NCI-H774 (cell line): ENCODE data around the gene S100PBP.
"Not testable (repeated sequence)": the region's sequence is repeated elsewhere in the genome, so short reads cannot be mapped to it uniquely, and the experiment has no call there.

Source experiments
- DNase-seq: peaks from one replicate; lab custom pipeline; 2025; lab: John Stamatoyannopoulos, UW

S100PBP gene

DNA sequence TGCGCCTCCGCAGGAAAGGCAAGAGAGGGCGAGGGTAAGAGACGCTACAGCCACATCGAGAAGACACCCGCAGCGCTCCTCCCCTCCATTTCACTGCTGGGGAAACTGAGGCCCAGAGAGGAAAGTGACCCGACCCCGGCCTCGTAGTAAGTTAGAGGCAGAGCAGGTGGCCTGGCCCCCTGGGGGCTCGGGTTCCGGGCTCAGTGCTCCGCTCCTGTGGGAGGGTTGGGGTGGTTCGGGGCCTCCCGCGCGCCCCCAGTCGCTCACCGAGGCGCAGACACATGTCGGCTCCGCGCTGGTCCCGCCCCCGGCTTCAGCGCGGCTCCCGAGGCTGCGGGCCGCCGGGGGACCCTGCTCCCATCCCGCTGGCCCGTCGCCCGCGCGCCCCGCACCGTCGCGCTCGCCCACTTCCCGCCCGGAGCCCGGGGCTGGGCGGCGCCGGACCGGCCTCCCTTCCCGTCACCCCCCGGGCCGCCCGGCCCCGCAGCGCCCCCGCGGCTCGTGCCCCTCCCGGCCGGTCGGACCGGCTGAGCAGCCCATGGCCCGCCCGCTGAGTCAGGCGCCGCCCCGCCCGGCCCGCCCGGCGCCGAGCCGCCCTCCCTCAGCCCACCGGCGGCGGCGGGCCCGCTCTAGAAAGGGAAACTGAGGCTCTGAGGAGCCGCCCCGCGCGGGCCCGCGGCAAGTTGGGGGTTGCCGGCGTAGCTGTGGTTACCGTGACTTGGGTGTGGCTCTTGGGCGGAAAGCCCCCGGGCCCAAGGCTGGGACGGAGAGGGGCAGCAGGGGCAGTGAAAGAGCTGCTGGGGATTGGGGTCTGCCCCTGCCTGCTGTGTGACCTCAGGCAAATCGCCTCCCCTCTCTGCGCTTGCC, 83.7 kb downstream of the S100PBP start, which contains the start of gene TMEM54:
Gene TMEM54, minus strand, starts transcription at position 434 of the 867 bp plus-strand sequence. Its CDS starts 151 bp downstream, at position 283.
- peak; percentile 73 for DNase-seq

DNA sequence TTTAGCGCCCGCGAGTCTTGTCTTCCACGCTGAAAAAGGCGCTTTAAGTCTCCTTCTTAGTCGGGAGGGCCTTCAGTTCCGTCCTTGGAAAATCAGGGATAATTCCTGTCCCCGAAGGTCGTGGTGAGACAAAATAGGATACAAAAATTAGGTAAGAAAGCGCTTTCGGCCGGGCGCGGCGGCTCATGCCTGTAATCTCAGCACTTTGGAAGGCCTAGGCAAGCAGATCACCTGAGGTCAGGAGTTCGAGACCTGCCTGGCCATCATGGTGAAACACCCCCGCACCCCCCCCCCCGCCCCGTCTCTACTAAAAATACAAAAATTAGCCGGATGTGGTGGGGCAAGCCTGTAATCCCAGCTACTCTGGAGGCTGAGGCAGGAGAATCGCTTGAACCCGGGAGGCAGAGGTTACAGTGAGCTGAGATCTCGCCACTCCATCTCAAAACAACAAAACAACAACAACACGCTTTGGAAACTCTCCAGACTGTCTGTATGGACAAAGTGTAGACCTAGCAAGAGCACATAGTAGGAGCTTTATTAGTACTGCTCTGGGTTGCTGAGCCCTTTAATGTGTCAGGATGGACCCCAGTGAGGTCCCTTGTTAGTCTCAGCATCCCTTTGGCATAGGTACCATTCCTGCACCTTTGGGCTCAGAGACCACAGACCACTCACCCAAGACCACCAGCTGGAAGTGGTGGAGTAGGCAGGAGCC, 84.5 kb downstream of the S100PBP start:
- no peak for DNase-seq

DNA sequence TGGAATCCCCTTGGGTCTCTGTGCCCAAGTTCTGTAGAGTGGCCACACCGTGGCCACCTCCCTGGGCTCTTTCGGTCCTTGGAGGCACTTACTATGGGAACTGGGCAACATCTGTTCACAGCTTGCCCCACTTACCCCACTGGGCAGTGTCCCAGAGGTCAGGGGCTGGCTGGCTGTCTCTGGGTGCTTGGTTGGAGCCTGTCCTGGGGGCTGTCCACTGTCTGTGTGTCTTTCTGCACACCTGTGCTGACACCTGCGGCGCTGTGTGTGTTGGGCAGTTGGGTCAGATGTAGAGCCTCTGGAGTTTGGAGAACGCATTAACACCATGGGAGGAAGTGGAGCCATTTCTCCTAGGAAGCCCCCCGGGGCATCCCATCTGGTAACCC, 85.1 kb downstream of the S100PBP start:
- no peak for DNase-seq

DNA sequence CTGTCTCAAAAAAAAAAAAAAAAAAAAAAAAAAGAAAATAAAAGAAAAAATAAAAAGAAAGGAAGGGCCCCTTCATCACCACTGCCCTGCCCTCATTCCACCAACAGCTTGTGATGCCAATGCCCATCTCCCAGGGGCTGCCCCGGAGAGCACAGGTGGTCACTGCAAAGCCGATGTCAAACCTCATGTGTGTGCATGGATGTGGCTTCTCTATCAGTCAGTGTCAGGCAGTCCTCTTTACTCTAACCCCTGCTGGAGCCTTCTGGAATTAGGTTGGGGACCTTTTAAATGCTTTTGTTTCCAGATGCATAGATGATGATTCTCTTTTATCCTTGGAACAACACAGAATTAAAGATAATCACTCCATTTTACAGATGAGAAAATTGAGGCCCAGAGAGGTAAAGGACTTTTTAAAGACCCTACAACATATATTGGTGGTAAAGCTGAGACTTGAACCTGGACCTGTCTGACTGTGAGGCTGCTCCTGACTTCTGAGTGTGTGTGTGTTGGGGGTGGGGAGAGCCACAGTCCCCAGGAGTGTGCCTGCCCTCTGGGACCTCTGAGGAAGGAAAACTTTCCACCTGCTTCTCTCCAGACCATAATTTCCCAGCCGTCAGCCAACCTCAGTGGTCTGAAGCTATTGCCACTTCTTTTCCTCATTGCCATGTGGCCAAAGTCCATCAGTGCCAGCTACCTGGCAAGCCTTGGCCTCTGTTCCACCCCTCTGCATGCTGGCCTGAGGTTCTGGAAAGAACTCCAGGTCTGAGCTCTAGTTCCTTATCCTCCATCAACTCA, 86.7 kb downstream of the S100PBP start:
- DNase-seq, result no peak

GRCh38 chr1:32904797-32905196, 87.3 kb downstream of the S100PBP start:
- no peak for DNase-seq

DNA sequence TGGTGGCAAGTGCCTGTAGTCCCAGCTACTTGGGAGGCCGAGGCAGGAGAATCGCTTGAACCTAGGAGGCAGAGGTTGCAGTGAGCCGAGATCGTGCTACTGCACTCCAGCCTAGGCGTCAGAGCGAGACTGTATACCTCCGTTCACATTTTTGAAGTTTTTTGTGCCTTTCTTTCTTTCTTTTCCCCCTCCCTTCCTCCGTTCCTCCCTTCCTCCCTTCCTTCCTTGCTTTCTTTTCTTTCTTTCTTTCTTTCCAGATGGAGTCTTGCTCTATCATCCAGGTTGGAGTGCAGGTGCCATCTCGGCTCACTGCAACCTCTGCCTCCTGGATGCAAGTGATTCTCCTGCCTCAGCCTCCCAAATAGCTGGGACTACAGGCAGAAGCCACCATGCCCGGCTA, 88.1 kb downstream of the S100PBP start:
- DNase-seq, result not testable (repeated sequence)

GRCh38 chr1:32906654-32907053, 89.2 kb downstream of the S100PBP start:
- no peak for DNase-seq

DNA sequence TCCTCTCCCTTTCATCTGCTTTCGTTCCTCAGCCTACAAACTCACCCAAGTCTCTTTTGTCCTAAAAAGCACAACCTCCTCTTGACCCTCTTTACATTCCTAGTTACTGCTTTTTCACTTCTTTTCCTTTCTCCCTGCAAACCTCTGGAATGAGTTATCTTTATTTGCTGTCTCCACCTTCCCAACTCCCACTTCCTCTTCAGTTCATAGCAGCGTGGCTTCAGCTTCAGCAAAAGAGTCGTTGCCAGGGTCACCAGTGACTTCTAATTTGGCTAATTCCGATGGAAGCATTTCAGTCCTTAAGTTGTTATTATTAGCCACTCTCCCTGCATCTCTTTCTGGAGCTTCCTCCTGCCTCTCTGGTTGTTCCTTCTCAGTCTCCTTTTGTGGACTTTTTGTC, 90.0 kb downstream of the S100PBP start:
- no peak for DNase-seq
